Gastrocnemius medialis (tissue), 4 donors: Measurements from ENCODE around the gene FNDC8.

Experiments used
- POLR2A ChIP-seq, 2 donors: fragments of 450-650 bp; IDR thresholded peaks; one replicate each; pipeline ENCODE4 v1.6.1; 2017; ENCODE audit warnings: antibody characterized with exemption in 2 of 2, mild to moderate bottlenecking in 2 of 2, moderate library complexity in 2 of 2
- TF ChIP-seq, protein P1 (sequence below), 5 experiments: fragments of 450-650 bp in 3 of 5; fragments of 200-600 bp in 2 of 5; sonication (generic) in 2 of 5; IDR thresholded peaks in 4 of 5; conservative IDR thresholded peaks in 1 of 5; 1 replicate in 4 of 5; 2 replicates in 1 of 5; pipeline ENCODE4 v1.5.1; 2016 to 2019; ENCODE audit warnings: antibody characterized with exemption in 5 of 5, mild to moderate bottlenecking in 3 of 5, moderate library complexity in 3 of 5

DNA sequence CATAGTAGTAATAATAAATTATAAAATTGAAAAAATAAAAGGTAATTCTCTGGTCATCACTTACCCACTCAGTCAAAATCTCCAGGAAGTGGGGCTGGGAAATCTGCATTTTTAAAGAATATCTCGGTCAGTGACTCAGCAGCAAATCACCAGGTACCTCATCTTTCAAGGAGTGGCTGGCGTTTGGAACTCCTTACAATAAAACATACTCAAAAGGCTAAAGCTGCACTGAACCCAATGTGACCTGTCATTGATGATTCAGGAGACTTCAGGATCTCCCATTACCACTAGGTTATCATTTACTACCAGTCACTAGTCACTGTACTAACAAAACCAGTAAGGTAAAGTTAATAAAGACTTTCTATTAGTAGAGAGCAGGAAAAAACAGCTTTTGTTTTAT is 36.4 kb upstream of the FNDC8 start:
- TF ChIP-seq, protein P1, sequence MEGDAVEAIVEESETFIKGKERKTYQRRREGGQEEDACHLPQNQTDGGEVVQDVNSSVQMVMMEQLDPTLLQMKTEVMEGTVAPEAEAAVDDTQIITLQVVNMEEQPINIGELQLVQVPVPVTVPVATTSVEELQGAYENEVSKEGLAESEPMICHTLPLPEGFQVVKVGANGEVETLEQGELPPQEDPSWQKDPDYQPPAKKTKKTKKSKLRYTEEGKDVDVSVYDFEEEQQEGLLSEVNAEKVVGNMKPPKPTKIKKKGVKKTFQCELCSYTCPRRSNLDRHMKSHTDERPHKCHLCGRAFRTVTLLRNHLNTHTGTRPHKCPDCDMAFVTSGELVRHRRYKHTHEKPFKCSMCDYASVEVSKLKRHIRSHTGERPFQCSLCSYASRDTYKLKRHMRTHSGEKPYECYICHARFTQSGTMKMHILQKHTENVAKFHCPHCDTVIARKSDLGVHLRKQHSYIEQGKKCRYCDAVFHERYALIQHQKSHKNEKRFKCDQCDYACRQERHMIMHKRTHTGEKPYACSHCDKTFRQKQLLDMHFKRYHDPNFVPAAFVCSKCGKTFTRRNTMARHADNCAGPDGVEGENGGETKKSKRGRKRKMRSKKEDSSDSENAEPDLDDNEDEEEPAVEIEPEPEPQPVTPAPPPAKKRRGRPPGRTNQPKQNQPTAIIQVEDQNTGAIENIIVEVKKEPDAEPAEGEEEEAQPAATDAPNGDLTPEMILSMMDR (IDR thresholded peaks at IDR 0.05 in 4 of 5, conservative IDR thresholded peaks at IDR 0.05 in 1 of 5) = no peak
- TF ChIP-seq POLR2A (IDR thresholded peaks at IDR 0.05) = no peak
